ENCODE results near the gene BCL3.

DNA sequence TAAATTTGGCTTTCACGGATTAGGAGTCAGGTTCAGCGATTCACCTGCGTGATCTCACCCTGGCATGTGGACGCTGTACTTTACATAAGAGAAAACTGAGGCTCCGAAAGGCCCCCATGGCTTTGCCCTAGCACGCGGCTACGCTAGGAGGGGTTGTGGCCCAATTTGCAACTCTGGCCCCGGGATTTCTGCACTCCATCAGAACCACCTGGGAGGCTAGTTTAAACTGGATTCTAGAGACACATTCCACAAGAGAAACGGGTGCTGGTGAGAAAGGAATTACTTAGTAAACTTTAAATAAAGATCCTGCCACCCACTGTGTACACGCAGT is 6.2 kb downstream of the BCL3 start:
- TF ChIP-seq CREB1 (CRISPR knock-in tag; IDR thresholded peaks at IDR 0.05): no peak
- TF ChIP-seq CBFB (CRISPR knock-in tag; IDR thresholded peaks at IDR 0.05; ENCODE audit: low read depth): no peak
- no peak for TF ChIP-seq TCF7 (CRISPR knock-in tag; IDR thresholded peaks at IDR 0.05; ENCODE audit: low read depth)
- TF ChIP-seq USF2 (CRISPR knock-in tag; IDR thresholded peaks at IDR 0.05): no peak
- no peak for TF ChIP-seq IRF2 (CRISPR knock-in tag; IDR thresholded peaks at IDR 0.05; ENCODE audit: borderline replicate concordance, low read depth)
- TF ChIP-seq CTCF (IDR thresholded peaks at IDR 0.05): no peak
- TF ChIP-seq, protein P1, sequence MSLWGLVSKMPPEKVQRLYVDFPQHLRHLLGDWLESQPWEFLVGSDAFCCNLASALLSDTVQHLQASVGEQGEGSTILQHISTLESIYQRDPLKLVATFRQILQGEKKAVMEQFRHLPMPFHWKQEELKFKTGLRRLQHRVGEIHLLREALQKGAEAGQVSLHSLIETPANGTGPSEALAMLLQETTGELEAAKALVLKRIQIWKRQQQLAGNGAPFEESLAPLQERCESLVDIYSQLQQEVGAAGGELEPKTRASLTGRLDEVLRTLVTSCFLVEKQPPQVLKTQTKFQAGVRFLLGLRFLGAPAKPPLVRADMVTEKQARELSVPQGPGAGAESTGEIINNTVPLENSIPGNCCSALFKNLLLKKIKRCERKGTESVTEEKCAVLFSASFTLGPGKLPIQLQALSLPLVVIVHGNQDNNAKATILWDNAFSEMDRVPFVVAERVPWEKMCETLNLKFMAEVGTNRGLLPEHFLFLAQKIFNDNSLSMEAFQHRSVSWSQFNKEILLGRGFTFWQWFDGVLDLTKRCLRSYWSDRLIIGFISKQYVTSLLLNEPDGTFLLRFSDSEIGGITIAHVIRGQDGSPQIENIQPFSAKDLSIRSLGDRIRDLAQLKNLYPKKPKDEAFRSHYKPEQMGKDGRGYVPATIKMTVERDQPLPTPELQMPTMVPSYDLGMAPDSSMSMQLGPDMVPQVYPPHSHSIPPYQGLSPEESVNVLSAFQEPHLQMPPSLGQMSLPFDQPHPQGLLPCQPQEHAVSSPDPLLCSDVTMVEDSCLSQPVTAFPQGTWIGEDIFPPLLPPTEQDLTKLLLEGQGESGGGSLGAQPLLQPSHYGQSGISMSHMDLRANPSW (CRISPR knock-in tag; conservative IDR thresholded peaks at IDR 0.05; ENCODE audit: low read depth): no peak
- TF ChIP-seq, protein P2, sequence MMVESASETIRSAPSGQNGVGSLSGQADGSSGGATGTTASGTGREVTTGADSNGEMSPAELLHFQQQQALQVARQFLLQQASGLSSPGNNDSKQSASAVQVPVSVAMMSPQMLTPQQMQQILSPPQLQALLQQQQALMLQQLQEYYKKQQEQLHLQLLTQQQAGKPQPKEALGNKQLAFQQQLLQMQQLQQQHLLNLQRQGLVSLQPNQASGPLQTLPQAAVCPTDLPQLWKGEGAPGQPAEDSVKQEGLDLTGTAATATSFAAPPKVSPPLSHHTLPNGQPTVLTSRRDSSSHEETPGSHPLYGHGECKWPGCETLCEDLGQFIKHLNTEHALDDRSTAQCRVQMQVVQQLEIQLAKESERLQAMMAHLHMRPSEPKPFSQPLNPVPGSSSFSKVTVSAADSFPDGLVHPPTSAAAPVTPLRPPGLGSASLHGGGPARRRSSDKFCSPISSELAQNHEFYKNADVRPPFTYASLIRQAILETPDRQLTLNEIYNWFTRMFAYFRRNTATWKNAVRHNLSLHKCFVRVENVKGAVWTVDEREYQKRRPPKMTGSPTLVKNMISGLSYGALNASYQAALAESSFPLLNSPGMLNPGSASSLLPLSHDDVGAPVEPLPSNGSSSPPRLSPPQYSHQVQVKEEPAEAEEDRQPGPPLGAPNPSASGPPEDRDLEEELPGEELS (CRISPR knock-in tag; IDR thresholded peaks at IDR 0.05): no peak
- TF ChIP-seq, protein P3, sequence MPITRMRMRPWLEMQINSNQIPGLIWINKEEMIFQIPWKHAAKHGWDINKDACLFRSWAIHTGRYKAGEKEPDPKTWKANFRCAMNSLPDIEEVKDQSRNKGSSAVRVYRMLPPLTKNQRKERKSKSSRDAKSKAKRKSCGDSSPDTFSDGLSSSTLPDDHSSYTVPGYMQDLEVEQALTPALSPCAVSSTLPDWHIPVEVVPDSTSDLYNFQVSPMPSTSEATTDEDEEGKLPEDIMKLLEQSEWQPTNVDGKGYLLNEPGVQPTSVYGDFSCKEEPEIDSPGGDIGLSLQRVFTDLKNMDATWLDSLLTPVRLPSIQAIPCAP (CRISPR knock-in tag; IDR thresholded peaks at IDR 0.05): no peak
- no peak for TF ChIP-seq NR2C2 (CRISPR knock-in tag; IDR thresholded peaks at IDR 0.05)
- no peak for TF ChIP-seq NR1H2 (CRISPR knock-in tag; IDR thresholded peaks at IDR 0.05)
- TF ChIP-seq ZNF263 (CRISPR knock-in tag; IDR thresholded peaks at IDR 0.05; ENCODE audit: low read depth): no peak
- TF ChIP-seq FOXJ3 (CRISPR knock-in tag; IDR thresholded peaks at IDR 0.05; ENCODE audit: borderline replicate concordance): no peak
- TF ChIP-seq, protein P4, sequence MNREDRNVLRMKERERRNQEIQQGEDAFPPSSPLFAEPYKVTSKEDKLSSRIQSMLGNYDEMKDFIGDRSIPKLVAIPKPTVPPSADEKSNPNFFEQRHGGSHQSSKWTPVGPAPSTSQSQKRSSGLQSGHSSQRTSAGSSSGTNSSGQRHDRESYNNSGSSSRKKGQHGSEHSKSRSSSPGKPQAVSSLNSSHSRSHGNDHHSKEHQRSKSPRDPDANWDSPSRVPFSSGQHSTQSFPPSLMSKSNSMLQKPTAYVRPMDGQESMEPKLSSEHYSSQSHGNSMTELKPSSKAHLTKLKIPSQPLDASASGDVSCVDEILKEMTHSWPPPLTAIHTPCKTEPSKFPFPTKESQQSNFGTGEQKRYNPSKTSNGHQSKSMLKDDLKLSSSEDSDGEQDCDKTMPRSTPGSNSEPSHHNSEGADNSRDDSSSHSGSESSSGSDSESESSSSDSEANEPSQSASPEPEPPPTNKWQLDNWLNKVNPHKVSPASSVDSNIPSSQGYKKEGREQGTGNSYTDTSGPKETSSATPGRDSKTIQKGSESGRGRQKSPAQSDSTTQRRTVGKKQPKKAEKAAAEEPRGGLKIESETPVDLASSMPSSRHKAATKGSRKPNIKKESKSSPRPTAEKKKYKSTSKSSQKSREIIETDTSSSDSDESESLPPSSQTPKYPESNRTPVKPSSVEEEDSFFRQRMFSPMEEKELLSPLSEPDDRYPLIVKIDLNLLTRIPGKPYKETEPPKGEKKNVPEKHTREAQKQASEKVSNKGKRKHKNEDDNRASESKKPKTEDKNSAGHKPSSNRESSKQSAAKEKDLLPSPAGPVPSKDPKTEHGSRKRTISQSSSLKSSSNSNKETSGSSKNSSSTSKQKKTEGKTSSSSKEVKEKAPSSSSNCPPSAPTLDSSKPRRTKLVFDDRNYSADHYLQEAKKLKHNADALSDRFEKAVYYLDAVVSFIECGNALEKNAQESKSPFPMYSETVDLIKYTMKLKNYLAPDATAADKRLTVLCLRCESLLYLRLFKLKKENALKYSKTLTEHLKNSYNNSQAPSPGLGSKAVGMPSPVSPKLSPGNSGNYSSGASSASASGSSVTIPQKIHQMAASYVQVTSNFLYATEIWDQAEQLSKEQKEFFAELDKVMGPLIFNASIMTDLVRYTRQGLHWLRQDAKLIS (CRISPR knock-in tag; IDR thresholded peaks at IDR 0.05; ENCODE audit: borderline replicate concordance): no peak

Data from WTC11 (cell line).